Fibroblast of mammary gland (primary cell): ENCODE measurements around the gene ZFY.
"Not testable (repeated sequence)": the region's sequence is repeated elsewhere in the genome, so short reads cannot be mapped to it uniquely, and the experiment has no call there.

Experiments
- DNase-seq: peaks from one replicate; pipeline ENCODE4 v3.0.0-alpha.2; 2010; ENCODE audit warnings: low read depth
- H3K4me3 ChIP-seq: 2 replicates; pipeline ENCODE4 v1.5.1; 2011; ENCODE audit warnings: low read depth, mild to moderate bottlenecking, low read length, moderate library complexity; ENCODE audit not compliant: control insufficient read depth
- CTCF ChIP-seq: conservative IDR thresholded peaks from 2 replicates; pipeline ENCODE4 v1.5.1; 2011; ENCODE audit warnings: low read depth, low read length, inconsistent platforms; ENCODE audit not compliant: control insufficient read depth, insufficient read depth

ZFY gene

GRCh38 chrY:2965629-2966028 is 30.4 kb downstream of the ZFY start:
- TF ChIP-seq CTCF, result no peak

GRCh38 chrY:2969561-2969960 is 34.4 kb downstream of the ZFY start:
- H3K4me3 ChIP-seq, result no peak overlapping the region
- no peak for DNase-seq
- no peak for TF ChIP-seq CTCF

More at GRCh38 chrY:2965629-2966028, 30.4 kb downstream of the ZFY start:
- DNase-seq, result no peak
- H3K4me3 ChIP-seq, result no peak overlapping the region

GRCh38 chrY:2972708-2973107 is 37.5 kb downstream of the ZFY start:
- no peak for DNase-seq
- no peak for TF ChIP-seq CTCF
- no peak overlapping the region for H3K4me3 ChIP-seq

GRCh38 chrY:2973110-2973751 is 38.0 kb downstream of the ZFY start:
- DNase-seq, result no peak
- no peak overlapping the region for H3K4me3 ChIP-seq
- TF ChIP-seq CTCF, result no peak

- DNase-seq, result no peak
- no peak overlapping the region for H3K4me3 ChIP-seq
- TF ChIP-seq CTCF, result no peak
Observed at GRCh38 chrY:2979283-2979682, 44.1 kb downstream of the ZFY start.

GRCh38 chrY:2984491-2984890 is 49.3 kb downstream of the ZFY start:
- no peak for DNase-seq
- no peak for TF ChIP-seq CTCF
- H3K4me3 ChIP-seq, result no peak overlapping the region

- not testable (repeated sequence) for DNase-seq
Observed at GRCh38 chrY:2987178-2987577, 52.0 kb downstream of the ZFY start.

GRCh38 chrY:2997369-2997768 is 62.2 kb downstream of the ZFY start:
- not testable (repeated sequence) for H3K4me3 ChIP-seq

More at GRCh38 chrY:2987178-2987577, 52.0 kb downstream of the ZFY start:
- H3K4me3 ChIP-seq, result not testable (repeated sequence)

More at GRCh38 chrY:2997369-2997768, 62.2 kb downstream of the ZFY start:
- not testable (repeated sequence) for DNase-seq
